HG03196 (cell line): ENCODE measurements around the gene SYK.
"Not testable (repeated sequence)": the region's sequence is repeated elsewhere in the genome, so short reads cannot be mapped to it uniquely, and the experiment has no call there.

Source experiments
- ATAC-seq: cut with Tn5 transposase; IDR thresholded peaks from one replicate; pipeline ENCODE4 v1.9.1; 2021; ENCODE audit not compliant: unreplicated experiment

Gene SYK

DNA sequence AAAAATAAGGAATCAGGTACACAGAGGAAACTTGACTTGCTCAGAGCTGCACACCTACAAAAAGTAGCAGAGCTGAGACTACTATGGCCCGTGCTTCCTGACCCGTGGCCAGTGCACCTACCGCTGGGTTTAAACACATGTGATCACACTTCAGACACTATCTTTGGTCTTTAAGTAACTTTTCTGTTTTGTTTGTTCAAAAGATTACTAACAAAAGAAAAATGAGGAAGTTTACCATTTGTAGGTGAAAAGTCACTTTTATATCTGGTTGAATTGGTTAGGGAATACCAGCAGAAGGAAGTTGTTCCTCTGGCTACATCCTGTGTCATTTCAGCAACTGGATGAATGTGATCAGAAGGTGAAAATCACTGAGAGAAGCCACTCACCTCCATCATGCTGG lies 6.5 kb upstream of the SYK start:
- no peak for ATAC-seq

DNA sequence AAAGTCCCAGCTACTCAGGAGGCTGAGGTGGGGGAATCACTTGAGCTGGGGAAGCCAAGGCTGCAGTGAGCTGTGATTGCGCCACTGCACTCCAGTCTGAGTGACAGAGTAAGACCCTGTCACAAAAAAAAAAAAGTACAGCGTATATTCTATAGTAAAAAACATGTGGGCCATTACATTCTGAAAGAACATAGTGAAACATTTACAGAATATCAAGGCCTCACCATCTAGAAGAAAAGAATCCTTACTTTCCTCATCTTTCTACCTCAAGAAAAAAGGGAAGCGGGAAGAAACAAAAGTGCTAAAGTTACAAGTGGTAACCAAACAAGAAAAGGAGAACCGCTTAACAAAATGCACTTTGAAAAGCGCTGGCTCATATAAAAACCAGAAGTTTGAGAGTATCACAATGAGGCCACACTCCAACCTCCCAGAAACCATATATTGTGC lies 5.7 kb upstream of the SYK start:
- ATAC-seq: peak; percentile 40

DNA sequence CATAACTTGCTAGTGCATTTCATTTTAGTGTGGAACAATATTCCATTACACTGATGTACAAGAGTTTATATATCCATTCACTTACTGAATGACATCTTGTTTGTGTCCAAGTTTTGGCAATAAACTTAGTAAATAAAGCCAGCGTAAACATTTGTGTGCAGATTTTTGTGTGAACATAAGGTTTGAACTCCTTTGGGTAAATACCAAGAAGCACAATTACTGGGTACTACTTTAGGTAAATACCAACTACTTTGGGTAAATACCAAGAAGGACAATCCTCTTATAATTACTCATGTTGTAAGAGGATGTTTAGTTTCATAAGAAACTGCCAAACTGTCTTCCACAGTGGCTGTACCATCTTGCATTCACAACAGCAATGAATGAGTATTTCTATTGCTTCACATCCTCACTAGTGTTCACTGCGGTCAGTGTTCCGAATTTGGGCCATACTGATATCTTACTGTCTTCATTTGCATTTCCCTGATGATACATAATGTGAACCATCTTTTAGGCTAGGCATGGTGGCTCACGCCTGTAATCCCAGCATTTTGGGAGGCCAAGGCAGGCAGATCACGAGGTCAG lies 2.3 kb upstream of the SYK start:
- ATAC-seq: no peak

DNA sequence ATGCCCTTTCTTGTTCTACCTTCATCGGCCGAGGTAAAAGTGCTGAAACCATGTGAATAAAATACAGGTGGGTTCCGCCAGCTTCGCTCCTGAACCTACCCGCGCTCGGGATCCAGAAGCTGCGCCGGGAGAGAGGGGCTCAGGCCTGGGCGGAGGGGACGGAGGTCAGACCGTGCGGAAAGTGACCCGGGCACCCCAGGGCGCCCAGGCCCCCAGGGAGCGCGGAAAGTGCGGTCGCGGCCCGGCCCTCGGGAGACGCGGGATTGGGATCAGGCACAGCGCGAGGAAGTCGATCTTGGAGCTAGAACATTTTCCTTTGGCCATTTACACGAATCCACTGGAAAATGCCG lies 329 bp downstream of the SYK start:
- peak; percentile 11 for ATAC-seq

DNA sequence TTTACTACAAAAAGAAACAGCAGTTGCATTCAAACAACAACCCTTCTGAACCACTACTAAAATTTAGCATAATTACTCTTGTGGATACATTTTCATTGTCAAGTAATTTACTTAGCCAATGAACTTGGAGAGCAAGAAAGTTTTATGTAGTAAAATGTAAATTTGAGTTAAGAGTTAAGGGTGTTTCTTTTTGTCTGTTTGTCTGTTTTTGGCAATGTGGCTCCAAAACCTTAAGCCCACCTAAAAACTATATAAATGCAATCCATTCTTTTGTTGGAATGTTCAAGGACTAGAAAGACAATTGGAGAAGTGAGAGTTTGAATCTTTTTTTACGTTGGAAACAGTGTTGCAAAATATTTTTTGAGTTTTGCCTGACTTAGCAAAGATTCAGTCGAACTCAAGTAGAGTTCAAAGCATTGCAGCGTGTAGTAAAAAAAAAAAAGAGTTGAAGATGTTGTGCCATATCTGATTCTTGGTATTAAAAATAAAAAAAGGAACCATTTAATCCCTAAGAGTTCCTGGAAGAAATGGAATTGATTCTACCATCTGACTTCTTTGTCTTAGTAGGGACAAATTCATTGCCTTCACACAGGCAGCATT lies 867 bp downstream of the SYK start:
- no peak for ATAC-seq

DNA sequence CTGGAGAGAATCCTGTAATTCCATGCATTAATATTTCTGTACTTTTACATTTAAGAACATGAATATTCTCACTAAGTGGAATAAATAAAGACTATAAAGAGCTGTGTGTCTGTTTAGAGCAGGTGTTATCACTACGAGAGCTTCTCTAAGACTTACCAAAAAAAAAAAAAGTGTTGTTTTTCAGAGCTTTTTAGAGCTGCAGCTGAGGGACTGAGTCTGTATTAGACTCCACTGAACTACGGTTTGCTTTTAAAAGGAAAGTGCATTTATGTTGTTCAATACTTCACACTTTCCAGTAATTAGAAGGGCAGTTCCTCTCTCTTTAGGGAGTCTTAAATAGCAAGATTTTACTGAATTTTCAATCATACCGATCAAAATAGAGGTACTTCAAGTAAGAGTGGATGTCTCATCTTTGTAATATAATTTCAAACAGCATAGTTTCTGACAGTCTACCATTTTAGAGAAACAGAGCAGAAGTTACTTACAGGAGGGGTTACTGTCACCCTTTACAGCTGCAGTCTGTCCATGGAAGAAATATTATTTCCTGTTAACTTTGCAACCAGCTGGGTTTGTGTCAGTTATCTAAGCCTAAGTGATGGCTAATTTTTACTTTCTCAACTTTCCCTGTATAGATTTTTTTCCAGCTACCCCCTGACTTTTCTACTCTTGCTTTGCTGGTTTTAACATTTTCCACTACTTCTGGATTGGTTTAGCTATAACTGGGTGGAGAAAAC lies 2.4 kb downstream of the SYK start:
- ATAC-seq: no peak

DNA sequence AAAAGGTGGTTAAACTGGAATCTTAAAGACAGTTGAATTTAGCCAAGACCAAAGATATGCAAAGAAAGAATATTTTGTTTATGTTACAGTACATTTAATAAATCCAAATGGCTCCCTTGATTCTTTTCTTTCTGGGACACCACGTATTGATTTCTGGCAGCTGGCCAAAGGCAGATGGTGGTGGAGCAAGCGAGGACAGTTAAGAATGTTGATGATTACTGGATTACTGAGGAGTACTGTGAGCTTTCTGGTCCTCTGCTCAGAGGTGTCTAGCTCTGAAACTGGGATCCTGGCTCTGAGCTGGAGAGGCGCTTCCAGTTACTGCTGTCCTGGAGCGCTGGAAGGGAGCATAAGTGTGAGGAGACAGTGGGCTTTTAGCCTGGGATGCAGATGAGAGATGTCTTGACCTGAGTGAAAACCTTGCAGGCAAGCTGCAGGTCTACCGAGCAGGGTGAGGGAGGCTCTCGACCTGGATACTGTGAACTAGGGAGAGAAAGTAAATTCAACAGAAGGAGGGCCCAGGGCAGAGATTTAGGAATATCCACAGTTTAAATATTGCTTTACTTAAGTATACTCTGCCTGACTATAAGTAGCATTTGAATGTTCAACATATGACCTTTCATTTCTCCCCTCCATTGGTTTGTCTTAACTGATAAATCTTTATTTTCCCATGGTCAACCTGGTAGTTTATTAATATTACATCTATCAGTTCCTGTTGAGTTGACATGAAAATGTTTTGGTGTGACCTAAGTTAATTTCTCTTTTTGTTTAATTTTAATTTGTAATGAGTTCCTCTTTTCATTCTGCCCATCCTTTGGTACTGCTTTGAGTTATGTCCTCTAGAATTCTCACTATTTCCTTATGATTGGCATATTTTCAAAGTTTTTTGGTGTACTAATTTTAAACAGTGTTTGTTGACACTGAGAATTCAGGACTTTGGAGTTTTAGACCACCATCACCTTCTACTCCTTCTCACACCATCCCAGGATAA lies 3.7 kb downstream of the SYK start:
- no peak for ATAC-seq

DNA sequence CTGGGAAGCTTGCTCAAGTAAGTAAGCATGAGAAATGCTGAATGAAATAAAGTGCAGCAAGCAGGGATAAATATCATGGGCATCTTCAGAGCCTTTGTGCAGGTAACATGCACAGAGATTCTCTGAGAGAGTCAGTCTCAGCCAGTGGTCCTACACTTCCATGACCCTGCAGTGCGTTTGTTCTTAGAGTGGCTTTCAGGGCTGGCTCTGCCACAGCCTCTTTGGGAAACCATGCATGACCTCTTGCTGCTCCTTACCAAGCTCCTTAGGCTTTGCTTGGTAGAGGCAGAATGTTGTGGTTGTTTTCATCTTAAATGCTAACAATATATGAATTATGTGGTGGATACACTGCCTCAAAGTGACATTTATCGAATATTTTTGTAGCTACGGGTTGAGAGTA lies 5.4 kb downstream of the SYK start:
- no peak for ATAC-seq

DNA sequence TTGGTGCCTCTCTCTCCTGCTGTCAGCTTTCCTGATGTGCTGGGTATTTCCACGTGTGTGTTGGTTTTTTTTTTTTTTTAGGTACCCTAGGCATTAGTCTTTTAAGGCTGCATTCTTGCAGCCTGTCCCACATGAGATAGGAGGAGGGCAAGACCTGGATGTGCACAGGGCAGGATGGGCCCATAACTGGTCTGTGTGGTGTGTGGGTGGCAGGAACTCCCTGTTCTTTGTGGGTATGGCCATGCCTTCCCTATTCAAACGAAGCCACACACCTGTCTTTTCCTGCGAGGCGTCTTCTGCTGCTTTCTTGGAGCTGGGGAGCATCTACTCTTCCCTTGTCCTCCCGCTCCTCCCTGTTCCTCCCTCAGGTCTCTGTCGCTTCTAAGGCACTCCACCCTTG lies 6.8 kb downstream of the SYK start:
- no peak for ATAC-seq

DNA sequence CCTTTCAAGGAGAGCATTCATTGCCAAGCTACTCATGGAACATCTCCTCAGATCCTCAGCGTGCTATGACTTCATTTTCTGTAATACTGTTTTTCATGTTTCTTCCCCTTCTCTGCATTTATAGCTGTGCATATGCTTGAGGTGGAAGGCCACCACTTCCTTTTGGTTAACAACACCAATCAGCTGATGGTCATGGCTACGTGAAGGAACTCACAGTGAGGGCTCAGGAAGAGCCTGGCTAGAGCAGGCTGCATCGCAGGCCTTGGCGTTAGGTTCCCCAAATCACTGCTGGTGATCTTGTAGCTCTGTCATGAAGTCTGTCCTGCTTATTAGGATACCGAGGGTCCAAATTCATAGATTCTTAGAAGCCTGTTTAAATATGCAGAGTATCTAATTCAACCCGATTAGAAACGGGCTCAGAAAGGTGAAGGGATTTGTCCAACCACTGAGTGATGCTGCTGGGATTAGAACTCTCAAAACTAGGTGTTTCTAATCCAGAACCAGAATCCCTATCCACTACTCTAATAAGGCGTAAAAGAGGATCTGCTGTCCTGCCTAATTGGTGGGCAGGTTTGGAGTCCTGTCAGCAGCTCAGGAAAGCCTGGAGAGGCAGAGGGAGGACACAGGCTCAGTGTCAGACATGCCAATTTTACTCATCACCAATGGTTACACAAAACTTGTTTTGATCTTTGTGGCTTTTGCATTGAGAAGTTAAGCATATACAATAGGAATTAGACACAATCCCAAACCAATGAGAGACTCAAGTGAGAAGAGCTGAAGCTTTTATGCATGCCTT lies 7.5 kb downstream of the SYK start:
- ATAC-seq: no peak

DNA sequence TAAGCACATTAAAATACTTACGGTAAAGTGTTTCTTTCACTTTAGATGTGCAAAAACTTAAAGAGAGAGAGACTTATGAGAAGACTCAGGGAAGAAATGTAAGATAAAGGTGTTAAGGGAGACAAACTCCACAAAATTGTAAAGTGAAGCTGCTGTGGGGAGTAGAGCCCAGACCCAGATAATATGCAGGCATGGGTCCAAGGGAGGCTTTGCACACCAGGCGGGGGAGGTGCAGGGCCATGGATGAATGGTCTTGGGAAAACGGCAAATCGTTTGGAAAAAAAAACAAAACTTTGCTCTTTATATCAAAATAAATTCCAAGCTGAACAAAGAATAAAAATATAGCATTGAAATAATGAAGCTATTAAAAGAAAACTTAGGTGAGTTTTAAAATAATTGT lies 9.1 kb downstream of the SYK start:
- no peak for ATAC-seq

DNA sequence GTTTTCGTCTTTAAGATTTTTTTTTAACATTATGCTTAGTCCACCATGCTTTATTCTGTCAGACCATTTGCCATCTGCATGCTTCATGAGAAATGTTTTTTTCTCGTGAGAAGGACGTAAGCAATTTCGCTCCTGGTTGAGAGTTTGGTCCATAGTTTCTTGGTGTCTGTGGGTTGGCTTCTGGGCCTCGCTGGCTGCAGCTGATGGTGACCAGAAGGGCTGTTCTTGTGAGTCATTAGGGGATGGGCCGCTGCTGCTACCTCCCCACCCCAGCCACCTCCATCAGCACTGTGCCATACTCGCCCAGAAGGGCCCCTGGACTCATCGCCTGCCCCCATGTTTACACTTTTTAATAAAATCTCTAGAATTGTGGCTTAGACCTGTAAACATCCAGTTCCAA lies 11.4 kb downstream of the SYK start:
- no peak for ATAC-seq

DNA sequence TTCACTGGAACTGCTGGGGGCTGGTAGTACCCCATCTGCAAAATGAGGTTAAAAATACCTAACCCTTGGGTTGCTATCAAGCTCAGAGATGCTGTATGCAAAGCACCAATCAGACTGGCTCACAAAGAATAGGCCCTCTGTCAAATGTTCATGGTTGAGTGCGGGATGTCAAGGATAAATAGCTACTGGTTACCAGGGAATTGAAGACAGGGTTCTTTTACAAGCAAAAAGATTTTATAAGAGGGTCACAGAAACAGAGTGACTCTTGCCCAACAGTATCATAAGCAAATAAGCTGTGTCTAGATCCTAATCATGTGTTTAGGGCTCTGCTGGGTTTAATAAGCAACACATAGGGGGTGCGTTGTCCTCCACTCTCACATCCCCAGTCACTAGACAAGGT lies 11.9 kb downstream of the SYK start:
- ATAC-seq: no peak

DNA sequence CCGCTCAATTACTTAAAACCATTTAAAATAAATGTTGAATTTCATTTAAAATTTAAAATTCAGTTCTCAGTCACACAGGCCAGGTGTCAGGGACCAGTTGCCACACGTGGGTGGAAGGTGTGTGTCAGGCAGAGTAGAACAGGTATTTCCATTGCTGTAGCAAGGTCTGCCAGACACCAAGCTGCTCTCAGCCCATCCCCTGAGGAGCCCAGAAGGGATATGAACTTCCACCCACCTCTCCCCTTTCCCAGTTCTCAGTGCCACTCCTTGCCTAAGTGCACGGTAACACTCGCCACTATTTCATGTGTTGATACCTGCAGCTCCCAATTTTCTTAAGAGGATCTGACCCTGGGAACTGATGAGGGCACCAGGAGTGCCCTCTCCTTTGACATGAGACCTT lies 12.7 kb downstream of the SYK start:
- no peak for ATAC-seq

DNA sequence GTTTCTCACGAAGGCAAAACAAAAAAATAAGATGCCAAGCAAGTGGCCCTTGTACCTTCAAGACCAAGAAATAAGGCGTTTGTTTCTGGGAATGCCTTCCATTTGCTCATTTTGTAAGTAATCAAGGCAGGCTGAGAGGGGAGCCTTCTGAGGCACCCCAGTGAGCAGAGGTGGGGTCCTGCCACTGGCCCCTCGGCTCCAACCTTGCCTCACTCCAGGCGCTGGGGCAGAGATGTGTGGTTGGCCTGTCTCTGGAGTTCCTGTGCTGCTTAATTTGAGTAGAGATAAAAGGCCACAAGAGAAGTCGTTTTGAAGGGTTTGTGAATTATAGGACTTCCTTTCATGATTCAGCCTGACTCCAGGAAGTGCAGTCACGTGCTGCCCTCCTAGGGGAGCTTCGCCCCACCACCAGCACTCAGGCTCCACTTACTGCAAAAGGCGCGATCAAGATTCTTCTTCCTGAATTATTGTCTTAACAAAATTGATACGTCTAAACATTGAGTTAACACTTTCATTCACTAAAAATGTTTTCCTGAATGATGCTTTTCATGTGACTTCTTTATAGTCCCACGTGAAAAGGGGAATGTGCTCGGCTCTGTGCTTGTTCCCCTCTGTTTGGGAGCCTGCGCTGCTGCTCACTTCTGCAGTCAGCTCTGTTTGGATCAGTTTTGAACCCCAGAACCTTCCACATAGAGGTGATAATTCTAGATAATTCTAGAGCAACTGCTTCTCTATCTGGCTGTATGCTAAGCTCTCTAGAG lies 13.7 kb downstream of the SYK start:
- no peak for ATAC-seq

DNA sequence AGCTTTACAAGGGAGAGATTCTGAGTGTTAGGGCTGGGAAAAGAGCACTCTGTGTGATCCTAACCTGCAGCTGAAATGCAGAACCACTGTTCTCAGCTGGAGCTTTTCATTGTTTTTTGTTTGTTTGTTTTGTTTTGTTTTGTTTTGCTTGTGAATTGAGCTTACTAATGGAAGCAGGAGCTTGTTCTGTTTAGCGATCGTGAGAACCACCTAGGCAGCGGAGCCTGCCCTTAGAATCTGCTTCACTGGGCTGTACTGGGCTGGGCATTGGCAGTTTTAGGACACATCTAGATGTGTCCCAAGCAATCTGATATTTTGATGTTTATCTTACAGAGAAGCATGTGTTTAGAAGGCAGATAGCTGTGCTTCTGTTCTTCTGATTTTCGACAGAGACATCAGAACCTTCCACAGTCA lies 14.3 kb downstream of the SYK start:
- no peak for ATAC-seq

DNA sequence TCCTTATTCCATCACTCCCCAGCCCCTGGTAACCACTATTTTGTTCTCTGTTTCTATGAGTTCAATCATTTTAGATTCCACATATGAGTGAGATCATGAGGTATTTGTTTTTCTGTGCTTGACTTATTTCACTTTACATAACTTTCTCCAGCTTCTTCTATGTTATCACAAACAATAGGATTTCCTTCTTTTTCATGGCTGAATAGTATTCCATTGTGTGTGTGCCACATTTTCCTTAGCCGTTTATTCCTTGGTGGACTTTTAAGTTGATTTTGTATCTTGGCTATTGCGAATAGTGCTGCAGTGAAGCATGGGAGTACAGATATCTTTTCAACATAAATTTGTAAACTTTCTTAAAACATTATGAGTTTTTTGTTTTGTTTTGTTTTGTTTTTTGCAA lies 15.1 kb downstream of the SYK start:
- no peak for ATAC-seq

DNA sequence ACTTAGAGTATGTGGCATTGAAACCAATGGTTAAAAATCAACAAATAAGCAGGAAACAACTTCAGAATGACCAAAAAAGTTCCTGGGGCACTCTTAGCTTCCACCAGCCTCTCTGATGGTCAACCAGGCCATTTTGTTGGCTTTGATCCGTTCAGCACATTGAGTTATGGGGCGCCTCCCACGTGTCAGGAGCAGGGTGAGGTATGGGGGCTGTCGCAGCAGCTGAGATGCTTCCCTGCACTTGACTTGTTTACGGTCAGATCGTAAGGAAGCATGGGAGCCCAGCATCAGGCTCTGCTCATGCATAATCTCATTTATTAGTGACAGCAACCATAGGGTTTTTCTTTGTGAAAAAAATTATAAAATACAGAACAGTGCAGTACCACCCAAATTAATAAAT lies 16.7 kb downstream of the SYK start:
- no peak for ATAC-seq

DNA sequence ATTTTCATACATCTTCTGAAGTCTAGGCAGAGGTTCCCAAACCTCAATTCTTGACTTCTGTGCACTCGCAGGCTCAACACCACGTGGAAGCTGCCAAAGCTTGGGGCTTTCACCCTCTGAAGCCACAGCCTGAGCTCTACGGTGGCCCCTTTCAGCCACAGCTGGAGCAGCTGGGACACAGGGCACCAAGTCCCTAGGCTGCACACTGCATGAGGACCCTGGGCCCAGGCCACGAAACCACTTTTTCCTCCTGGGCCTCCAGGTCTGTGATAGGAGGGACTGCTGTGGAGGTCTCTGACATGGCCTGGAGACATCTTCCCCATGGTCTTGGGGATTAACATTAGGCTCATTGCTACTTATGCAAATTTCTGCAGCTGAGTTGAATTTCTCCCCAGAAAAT lies 18.8 kb downstream of the SYK start:
- ATAC-seq: not testable (repeated sequence)

DNA sequence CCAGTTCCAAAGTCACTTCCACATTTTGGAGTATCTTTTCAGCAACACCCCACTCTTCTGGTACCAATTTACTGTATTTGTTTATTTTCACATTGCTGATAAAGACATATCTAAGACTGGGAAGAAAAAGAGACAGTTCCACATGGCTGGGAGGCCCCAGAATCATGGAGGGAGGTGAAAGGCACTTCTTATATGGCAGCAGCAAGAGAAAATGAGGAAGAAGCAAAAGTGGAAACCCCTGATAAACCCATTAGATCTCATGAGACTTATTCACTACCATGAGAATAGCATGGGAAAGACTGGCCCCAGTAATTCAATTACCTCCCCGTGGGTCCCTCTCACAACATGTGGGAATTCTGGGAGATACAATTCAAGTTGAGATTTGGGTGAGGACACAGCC lies 19.6 kb downstream of the SYK start:
- not testable (repeated sequence) for ATAC-seq
